IPS-11a (cell line): Measurements from ENCODE around the gene CTBP1.
"Not testable (repeated sequence)": the region's sequence is repeated elsewhere in the genome, so short reads cannot be mapped to it uniquely, and the experiment has no call there.

Experiments
- H3K4me3 ChIP-seq: one replicate; pipeline ENCODE4 v1.5.1; 2013; ENCODE audit warnings: low read depth, low read length, control low read depth

The CTBP1 gene

GRCh38 chr4:1239141-1239949, 9.6 kb downstream of the CTBP1 start:
- H3K4me3 ChIP-seq = no peak overlapping the region

DNA sequence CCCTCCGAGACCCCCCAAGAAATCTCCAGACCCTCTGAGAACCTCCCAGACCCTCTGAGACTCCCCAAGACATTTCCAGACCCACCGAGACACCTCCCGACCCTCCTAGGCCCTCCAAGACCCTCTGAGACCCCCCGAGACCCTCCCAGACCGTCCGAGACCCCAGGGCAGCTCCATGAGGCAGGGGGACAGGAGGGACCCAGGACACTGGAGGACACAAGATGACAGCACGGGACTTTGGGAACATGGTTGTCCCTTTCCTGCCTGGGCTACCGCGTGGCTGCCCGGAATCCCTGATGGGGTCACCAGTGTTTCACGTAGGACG, 10.3 kb downstream of the CTBP1 start:
- H3K4me3 ChIP-seq = no peak overlapping the region

DNA sequence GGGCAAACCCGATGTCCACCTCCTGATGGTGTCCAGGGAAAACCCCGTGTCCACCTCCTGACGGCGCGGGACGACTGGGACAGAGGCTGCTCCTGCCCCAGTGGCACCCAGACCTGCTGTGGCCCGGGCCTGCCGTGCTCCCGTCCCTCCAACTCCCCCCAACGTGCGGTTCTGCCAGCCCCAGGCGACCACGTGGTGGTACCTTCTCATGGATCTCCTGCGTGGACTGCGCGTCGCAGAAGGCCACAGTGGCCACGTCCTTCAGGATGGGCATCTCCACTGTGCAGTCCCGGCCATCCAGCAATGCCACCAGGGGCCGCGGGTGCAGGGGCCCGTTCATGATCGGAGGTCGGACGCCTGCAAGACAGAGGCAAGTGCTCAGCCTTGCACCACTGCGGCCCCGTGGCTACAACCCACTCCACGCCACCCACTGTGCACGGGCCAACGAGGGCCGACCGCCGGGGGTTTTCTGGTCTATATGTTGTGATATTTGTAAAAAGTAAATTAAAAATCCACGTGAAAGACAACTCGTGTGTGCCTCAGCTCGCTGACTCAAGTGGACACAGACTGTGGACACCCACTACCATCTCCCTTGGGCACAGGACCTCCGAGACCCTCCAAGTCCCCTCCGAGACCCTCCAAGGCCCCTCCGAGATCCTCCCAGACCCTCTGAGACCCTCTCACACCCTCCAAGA, 10.8 kb downstream of the CTBP1 start:
- H3K4me3 ChIP-seq = no peak overlapping the region

GRCh38 chr4:1237261-1237660, 11.7 kb downstream of the CTBP1 start:
- H3K4me3 ChIP-seq = not testable (repeated sequence)

- not testable (repeated sequence) for H3K4me3 ChIP-seq
Measured at GRCh38 chr4:1236836-1237235, 12.1 kb downstream of the CTBP1 start.

- no peak overlapping the region for H3K4me3 ChIP-seq
Measured at GRCh38 chr4:1236103-1236641, 12.8 kb downstream of the CTBP1 start.

DNA sequence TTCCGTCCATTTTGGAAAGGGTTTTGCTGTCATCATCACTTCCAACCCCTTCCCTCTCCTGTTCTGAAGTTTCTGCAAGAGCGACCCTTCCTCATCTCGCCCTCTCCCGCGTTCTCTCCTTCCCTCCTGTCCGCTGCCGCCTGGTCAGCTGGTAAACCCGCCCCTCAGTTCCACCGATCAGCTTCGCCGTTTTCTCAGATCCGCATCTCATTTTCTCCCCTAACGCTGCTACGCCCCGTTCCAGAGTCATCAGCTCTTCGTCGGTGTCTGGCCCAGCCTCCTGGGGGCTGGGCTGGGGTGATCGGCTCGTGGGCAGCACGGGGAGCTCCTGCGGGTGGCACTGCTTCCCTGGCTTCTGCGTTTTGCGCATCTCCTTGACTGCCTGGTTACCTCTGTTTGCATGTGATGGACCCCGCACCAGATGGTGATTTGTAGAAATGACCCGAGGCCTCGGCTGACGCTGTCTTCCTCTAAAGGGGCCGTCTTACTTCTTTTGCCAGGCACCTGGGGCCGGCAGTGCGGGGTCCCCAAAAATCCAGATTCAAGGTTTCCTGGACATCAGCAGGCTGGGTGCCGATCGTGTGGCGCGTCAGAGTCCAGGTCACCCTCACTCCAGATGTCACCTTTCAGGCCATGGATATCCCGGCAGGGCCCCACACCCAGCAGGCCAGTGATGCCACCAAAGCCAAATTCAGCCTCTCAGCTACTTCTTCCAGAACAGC, 13.4 kb downstream of the CTBP1 start:
- no peak overlapping the region for H3K4me3 ChIP-seq

- no peak overlapping the region for H3K4me3 ChIP-seq
Measured at GRCh38 chr4:1234811-1235292, 14.1 kb downstream of the CTBP1 start.

DNA sequence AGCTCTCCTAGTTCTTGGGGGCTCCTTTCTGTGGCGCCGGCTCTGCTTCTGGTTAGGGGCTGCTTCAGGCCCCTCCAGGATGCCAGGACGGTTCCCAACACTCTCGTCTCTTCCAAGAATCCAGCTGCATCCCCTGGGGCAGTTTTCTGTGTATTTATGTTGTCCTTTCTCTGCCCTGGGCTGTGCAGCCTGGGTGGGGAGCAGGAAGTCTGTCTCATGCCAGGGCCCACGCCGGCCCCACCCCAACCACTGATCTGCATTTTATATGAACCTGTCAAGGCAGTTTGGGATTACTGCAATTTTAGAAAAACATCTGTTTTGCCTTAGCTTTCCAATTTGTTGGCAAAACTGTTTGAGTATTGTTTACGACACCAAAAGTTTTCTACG, 14.6 kb downstream of the CTBP1 start:
- H3K4me3 ChIP-seq = no peak overlapping the region

- no peak overlapping the region for H3K4me3 ChIP-seq
Measured at GRCh38 chr4:1233641-1234308, 15.2 kb downstream of the CTBP1 start.

DNA sequence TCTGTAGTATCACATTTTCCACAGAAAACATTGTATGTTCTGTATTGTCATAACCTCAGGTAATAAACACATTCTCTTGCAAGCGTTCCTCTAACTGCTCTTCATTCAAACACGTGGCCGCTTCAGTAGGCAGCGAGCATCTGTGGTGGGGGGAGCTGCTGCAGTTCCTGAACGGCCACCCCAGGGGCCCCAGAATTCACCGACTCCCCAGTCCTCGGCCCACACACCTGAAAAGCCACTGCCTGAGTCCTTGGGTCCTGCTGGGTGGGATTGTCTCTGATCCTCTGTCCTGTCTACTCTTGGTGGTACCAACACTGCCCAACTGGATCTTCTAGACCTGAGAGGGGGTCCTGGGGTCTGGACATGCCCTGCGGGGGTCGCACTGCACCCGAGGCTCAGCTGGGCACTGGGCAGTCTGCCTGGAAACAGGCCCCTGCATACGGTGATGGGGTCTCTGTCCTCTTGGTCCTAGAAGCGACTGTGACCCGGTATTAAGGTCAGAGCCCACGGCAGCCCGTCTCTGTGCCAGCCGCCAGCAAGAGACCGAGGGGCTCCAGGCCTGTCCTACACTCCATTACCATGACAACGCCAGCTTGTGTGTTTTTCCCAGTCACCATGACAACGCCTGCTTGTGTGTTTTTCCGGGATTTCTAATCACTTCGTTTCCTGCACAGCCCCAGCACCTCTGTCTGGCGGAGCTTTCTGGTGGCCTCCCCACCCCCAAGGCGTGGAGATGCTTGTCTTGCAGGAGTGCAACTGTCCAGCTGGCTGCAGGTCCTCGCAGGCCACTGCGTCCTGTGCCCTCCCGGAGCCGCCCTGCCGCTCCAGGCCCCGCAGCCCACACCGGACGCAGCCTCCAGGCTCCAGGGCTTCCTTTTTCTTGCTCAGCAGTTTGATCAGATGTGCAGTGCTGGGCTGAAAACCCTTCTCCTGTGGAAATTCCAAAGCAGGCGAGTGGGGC, 16.0 kb downstream of the CTBP1 start:
- no peak overlapping the region for H3K4me3 ChIP-seq

GRCh38 chr4:1231637-1232360, 17.1 kb downstream of the CTBP1 start:
- no peak overlapping the region for H3K4me3 ChIP-seq

- no peak overlapping the region for H3K4me3 ChIP-seq
Measured at GRCh38 chr4:1230971-1231636, 17.8 kb downstream of the CTBP1 start.

DNA sequence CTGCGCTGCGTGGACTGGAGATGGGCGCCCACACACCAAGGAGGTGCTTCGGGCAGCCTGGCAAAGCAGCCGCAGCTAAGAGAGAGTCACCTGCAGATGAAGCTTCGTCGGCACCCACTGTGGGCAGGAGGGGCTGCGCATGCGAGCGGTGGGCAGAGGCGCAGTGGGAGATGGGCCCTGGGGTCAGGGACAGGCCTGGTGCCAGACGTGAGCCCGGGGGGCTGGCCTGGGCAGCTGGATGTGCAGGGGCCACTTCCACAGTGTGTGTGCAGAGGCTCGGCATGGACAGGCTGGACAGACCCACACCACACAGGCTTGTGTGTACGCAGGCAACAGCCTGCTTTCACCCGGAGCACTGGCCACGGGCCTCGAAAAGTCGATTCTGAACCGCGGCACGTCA, 18.6 kb downstream of the CTBP1 start:
- no peak overlapping the region for H3K4me3 ChIP-seq

DNA sequence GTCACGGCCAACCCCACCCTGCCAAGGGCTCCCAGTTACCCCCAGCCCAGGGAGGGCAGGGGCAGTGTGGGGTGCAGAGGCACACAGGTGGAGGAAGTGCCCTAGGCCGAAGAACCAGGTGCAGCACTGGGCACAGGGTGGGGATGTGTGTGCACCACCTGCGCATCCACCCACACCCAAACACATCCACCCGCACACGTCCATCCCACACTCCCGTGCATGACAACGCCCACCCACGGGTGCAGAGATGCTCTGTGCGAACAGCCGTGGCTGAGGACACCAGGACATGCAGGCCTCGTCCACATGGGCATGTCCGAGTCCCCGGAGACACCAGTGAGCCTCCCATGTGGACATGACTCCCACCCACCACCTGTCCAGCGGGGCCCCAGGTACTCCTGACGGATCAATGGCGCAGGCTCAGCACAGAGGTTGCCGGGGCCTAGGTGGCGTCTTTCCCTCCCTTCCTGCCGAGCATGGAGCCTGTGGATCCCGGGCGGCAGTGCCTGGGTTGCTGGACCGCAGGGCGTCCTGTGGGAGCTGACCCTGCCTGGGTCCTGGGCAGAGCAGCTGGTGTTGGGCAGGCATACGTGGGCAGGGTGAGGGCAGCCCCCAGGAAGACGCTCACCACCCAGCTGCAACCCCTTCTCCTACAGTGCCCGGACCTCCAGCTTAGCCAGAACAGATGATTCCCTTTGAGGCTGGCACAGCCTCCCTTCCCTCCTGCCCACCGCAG, 19.6 kb downstream of the CTBP1 start:
- H3K4me3 ChIP-seq = no peak overlapping the region

DNA sequence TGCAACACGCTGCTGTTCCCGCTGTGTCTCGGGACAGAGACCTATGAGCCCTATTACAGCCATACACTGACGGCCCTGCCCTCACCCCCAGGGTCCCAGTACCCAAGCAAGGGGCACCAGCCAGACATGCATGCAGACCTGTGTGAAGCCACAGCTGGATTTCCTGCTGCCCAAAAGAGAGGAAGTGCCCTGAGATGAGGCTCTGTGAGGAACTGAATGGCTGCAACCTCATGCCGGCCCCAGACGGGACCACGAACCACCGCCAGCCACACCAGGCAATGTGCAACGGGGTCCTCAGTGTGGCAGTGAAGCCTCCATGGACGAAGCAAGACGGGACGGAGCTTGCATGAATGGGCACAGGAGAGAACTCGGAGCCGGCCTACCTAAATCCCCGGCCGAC, 21.1 kb downstream of the CTBP1 start:
- no peak overlapping the region for H3K4me3 ChIP-seq

- no peak overlapping the region for H3K4me3 ChIP-seq
Measured at GRCh38 chr4:1226598-1226997, 22.3 kb downstream of the CTBP1 start.

GRCh38 chr4:1226144-1226481, 22.8 kb downstream of the CTBP1 start:
- no peak overlapping the region for H3K4me3 ChIP-seq
